Spleen (tissue), 7 donors: Measurements from ENCODE around the gene LTBP1.

Source experiments
- POLR2A ChIP-seq, 3 donors: fragments of 450-650 bp; IDR thresholded peaks; one replicate each; pipeline ENCODE4 v1.5.1; 2017; ENCODE audit warnings: antibody characterized with exemption in 3 of 3, mild to moderate bottlenecking in 1 of 3
- TF ChIP-seq, protein P1 (sequence below), 11 experiments: fragments of 200-600 bp in 7 of 11; fragments of 450-650 bp in 4 of 11; sonication (generic) in 4 of 11; IDR thresholded peaks in 8 of 11; conservative IDR thresholded peaks in 3 of 11; 1 replicate in 7 of 11; 2 replicates in 4 of 11; pipeline versions ENCODE4 v1.4.0 to v1.8.0; 2016 to 2021; ENCODE audit warnings: antibody characterized with exemption in 11 of 11, inconsistent platforms in 4 of 11, mild to moderate bottlenecking in 1 of 11
- donor health status: DM: no; HTN: no; CAD: no; lungs with moderate emphysema.
- donor health status: DM: no; HTN: no; CAD: no.
- donor health status: DM: no; HTN: no; CAD: no.

DNA sequence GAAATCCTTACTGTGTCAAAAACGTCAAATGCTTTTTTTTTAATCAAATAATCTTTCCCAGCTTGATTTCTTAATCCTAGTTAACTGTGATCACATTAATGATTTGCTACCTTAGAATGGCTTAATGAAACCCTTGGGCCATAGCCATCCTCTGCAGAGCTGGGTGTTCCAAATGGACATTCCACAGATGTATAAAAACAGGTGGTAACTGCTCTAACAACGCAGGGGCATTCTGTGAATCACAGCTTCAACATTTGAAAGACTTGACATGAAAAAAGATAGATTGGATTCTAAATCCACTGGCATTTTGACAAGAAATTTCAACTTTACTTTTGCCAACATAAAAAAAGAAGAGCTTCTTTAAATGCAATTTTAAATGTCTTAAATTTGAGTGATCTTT, 459.9 kb downstream of the LTBP1 start:
- no peak for TF ChIP-seq POLR2A (IDR thresholded peaks at IDR 0.05)
- TF ChIP-seq, protein P1, sequence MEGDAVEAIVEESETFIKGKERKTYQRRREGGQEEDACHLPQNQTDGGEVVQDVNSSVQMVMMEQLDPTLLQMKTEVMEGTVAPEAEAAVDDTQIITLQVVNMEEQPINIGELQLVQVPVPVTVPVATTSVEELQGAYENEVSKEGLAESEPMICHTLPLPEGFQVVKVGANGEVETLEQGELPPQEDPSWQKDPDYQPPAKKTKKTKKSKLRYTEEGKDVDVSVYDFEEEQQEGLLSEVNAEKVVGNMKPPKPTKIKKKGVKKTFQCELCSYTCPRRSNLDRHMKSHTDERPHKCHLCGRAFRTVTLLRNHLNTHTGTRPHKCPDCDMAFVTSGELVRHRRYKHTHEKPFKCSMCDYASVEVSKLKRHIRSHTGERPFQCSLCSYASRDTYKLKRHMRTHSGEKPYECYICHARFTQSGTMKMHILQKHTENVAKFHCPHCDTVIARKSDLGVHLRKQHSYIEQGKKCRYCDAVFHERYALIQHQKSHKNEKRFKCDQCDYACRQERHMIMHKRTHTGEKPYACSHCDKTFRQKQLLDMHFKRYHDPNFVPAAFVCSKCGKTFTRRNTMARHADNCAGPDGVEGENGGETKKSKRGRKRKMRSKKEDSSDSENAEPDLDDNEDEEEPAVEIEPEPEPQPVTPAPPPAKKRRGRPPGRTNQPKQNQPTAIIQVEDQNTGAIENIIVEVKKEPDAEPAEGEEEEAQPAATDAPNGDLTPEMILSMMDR (IDR thresholded peaks at IDR 0.05 in 8 of 11, conservative IDR thresholded peaks at IDR 0.05 in 3 of 11): no peak
